Ovary (tissue), 3 donors: ENCODE results near the gene FDX1.

ENCODE experiments used
- POLR2A ChIP-seq: fragments of 450-650 bp; IDR thresholded peaks from one replicate; pipeline ENCODE4 v1.6.1; 2017; ENCODE audit warnings: antibody characterized with exemption, mild to moderate bottlenecking, moderate library complexity
- TF ChIP-seq, protein P1 (sequence below), 3 donors: fragments of 450-650 bp in 2 of 3; fragments of 200-600 bp in 1 of 3; IDR thresholded peaks; one replicate each; pipeline versions ENCODE4 v1.5.1 to v1.8.0; 2016 to 2022; ENCODE audit warnings: antibody characterized with exemption in 3 of 3, mild to moderate bottlenecking in 1 of 3
- donor health status: DM: no; HTN: no; CAD: no.

GRCh38 chr11:110491577-110492320 is 62.0 kb downstream of the FDX1 start:
- no peak for TF ChIP-seq POLR2A
- TF ChIP-seq, protein P1, sequence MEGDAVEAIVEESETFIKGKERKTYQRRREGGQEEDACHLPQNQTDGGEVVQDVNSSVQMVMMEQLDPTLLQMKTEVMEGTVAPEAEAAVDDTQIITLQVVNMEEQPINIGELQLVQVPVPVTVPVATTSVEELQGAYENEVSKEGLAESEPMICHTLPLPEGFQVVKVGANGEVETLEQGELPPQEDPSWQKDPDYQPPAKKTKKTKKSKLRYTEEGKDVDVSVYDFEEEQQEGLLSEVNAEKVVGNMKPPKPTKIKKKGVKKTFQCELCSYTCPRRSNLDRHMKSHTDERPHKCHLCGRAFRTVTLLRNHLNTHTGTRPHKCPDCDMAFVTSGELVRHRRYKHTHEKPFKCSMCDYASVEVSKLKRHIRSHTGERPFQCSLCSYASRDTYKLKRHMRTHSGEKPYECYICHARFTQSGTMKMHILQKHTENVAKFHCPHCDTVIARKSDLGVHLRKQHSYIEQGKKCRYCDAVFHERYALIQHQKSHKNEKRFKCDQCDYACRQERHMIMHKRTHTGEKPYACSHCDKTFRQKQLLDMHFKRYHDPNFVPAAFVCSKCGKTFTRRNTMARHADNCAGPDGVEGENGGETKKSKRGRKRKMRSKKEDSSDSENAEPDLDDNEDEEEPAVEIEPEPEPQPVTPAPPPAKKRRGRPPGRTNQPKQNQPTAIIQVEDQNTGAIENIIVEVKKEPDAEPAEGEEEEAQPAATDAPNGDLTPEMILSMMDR (IDR thresholded peaks at IDR 0.05) = no peak
